ENCODE measurements around the gene CLEC1A.

CLEC1A gene

DNA sequence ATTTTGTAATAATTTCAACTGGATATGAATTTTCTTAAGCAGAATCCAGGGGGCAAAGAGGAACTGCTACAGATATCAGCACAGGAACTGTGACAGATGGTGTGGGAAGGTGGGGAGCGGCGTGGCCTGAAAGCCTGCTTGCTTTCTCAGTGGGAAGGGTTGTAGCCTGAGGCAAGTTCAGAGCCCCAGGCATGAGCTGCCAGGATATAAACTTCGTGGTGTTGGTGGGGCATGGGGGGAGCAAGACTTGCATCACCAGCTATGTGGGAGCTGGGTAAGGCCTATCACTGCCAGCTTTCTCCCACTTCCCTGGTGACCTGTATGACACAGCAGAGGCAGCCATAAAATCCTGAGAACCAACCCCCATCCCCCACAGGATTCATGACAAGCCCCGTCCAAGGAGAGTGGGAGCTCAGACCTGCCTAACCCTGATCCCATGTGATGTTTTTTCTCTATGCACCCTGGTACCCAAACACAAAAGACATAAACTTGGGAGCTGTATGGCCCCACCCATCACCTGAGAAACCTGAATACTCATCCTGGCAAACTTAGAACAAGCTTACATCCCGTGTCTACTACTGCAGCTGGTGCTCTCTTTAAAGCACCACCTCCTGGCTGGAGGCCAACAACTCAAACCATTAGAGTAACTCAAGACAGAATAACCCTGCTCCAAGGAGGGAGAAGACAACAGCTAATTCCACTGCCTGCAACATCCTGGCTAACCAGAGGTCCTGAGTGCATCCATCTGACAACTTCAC lies 16.5 kb downstream of the CLEC1A start:
- CTCF ChIA-PET: no interaction called here

DNA sequence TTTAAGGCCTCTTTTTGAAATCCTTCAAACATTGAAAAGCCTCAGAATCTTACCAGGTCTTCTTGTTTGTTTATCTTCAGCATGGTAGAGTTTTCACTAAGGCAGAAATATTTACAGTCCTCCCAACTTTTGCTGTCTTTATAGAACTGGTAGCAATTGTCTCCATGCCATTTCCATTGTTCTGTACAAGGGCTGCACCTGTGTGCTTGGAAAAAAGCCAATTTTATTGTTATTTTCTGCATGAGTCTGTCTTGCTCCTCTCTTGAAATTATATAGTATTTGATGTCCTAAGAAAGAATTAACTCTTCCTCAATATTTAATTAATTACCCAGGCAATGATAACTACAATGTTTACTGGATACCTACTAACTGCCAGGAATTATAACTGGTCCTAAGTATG lies 23.3 kb downstream of the CLEC1A start:
- ChIA-PET POLR2A (no interaction called here), CTCF (no interaction called here)
- no peak for DNase-seq (ENCODE audit: low read depth, low spot score)
- TF ChIP-seq, protein P1, sequence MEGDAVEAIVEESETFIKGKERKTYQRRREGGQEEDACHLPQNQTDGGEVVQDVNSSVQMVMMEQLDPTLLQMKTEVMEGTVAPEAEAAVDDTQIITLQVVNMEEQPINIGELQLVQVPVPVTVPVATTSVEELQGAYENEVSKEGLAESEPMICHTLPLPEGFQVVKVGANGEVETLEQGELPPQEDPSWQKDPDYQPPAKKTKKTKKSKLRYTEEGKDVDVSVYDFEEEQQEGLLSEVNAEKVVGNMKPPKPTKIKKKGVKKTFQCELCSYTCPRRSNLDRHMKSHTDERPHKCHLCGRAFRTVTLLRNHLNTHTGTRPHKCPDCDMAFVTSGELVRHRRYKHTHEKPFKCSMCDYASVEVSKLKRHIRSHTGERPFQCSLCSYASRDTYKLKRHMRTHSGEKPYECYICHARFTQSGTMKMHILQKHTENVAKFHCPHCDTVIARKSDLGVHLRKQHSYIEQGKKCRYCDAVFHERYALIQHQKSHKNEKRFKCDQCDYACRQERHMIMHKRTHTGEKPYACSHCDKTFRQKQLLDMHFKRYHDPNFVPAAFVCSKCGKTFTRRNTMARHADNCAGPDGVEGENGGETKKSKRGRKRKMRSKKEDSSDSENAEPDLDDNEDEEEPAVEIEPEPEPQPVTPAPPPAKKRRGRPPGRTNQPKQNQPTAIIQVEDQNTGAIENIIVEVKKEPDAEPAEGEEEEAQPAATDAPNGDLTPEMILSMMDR (IDR thresholded peaks at IDR 0.05; ENCODE audit: insufficient read depth, low read length, missing control alignments): no peak
- no peak overlapping the region for H3K4me3 ChIP-seq (ENCODE audit: low read depth, low read length)

More for the DNA sequence above, 16.5 kb downstream of the CLEC1A start:
- TF ChIP-seq, protein P1 (IDR thresholded peaks at IDR 0.05; ENCODE audit: insufficient read depth, low read length, missing control alignments): no peak
- no peak for DNase-seq (ENCODE audit: low read depth, low spot score)
- no peak overlapping the region for H3K4me3 ChIP-seq (ENCODE audit: low read depth, low read length)
- POLR2A ChIA-PET: no interaction called here

DNA sequence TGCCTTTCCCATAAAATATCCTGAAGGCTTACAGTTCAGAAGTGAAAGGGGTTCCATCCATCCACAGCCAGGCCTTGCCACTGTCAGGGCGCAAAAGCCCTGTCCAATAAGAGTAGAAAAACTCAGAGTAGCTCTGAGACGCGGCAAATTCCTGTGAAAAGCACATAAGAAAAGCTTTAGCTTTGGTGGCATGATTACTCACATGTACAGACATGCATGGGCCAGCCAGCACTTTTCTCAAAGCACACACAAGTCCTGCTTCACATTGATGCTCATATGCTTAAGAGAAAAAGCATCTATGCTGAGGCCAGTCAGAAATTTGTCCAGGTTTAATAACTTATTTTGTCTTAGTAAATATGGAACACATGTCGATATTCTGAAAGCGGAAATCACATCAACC lies 25.5 kb downstream of the CLEC1A start:
- POLR2A ChIA-PET: no interaction called here
- no peak for DNase-seq (ENCODE audit: low read depth, low spot score)
- no peak overlapping the region for H3K4me3 ChIP-seq (ENCODE audit: low read depth, low read length)
- CTCF ChIA-PET: no interaction called here
- TF ChIP-seq, protein P1 (IDR thresholded peaks at IDR 0.05; ENCODE audit: insufficient read depth, low read length, missing control alignments): no peak

DNA sequence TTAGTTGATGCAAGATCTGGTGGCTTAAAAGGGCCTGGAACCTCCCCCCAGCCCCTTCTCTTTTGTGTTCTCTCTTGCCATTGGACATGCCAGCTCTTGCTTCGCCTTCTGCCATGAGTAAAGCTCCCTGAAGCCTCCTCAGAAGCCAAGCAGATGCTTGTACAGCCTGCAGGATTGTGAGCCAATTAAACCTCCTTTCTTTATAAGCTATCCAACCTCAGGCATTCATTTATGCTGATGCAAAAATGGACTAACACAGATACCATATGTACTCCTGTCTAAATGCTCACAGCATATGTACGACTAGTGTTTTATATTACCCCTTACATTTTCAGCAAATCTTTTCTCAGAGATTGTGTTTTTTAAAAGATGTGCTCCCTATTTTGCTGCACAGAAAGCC lies 26.7 kb downstream of the CLEC1A start:
- TF ChIP-seq, protein P1 (IDR thresholded peaks at IDR 0.05; ENCODE audit: insufficient read depth, low read length, missing control alignments): no peak
- CTCF ChIA-PET: interaction anchor here (0.6 kb wide), 1 partner anchor 1463 kb away, joined by 3 read pairs; no protein-coding TSS in a partner anchor

DNA sequence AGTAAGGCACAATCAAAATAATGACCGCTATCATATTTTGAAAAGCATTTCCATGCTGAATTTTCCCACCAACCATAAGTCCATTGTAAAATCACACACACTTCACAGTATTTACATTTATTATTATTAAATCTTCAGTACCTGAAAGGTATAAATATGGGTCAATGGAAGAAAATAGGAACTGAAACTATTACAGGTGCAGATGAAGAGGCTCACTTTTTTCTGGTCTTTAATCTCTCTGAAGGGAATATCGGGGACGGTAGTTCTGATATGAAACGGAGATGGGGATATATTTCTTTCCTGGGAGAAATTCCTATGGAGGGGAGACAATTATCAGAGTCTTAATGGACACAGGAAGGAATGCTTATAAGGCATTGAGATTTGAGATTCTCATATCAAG lies 28.4 kb downstream of the CLEC1A start:
- H3K4me3 ChIP-seq (ENCODE audit: low read depth, low read length): no peak overlapping the region
- ChIA-PET POLR2A (no interaction called here), CTCF (no interaction called here)
- no peak for DNase-seq (ENCODE audit: low read depth, low spot score)
- TF ChIP-seq, protein P1 (IDR thresholded peaks at IDR 0.05; ENCODE audit: insufficient read depth, low read length, missing control alignments): no peak

More for the DNA sequence above, 26.7 kb downstream of the CLEC1A start:
- POLR2A ChIA-PET: no interaction called here
- H3K4me3 ChIP-seq (ENCODE audit: low read depth, low read length): no peak overlapping the region
- DNase-seq (ENCODE audit: low read depth, low spot score): no peak

DNA sequence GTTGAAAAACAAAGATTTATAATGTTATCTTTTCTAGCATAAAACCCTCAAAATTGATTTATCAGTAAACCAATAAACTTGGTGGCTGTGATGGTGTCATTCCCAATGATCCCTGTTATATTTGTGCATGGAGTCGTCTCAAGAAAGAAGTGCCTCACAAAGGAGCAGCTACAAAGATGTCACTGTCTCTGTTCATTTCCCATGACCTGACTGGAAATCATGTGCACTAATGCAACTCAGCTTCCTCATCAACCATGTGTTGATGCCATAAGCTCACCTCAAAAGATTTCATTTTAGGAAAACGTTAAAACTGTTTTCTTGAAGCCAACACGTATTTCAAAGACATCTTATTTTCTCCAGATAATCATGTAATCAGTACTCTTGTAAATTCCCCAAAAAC lies 28.8 kb downstream of the CLEC1A start:
- TF ChIP-seq, protein P1 (IDR thresholded peaks at IDR 0.05; ENCODE audit: insufficient read depth, low read length, missing control alignments): no peak
- CTCF ChIA-PET: no interaction called here
- POLR2A ChIA-PET: no interaction called here
- no peak overlapping the region for H3K4me3 ChIP-seq (ENCODE audit: low read depth, low read length)
- no peak for DNase-seq (ENCODE audit: low read depth, low spot score)
